Stimulated activated CD8-positive, alpha-beta memory T cell treated with anti-CD3 and anti-CD28 coated beads, Interleukin-15, amount 100 ng/mL, for 24 hours (primary cell): ENCODE measurements around the gene RPL22.

ENCODE experiments used
- DNase-seq: peaks from one replicate; pipeline ENCODE4 v3.0.0-alpha.2; 2020; ENCODE audit warnings: low read depth

The RPL22 gene

GRCh38 chr1:6151291-6151822 is 48.0 kb downstream of the RPL22 start:
- DNase-seq = no peak

DNA sequence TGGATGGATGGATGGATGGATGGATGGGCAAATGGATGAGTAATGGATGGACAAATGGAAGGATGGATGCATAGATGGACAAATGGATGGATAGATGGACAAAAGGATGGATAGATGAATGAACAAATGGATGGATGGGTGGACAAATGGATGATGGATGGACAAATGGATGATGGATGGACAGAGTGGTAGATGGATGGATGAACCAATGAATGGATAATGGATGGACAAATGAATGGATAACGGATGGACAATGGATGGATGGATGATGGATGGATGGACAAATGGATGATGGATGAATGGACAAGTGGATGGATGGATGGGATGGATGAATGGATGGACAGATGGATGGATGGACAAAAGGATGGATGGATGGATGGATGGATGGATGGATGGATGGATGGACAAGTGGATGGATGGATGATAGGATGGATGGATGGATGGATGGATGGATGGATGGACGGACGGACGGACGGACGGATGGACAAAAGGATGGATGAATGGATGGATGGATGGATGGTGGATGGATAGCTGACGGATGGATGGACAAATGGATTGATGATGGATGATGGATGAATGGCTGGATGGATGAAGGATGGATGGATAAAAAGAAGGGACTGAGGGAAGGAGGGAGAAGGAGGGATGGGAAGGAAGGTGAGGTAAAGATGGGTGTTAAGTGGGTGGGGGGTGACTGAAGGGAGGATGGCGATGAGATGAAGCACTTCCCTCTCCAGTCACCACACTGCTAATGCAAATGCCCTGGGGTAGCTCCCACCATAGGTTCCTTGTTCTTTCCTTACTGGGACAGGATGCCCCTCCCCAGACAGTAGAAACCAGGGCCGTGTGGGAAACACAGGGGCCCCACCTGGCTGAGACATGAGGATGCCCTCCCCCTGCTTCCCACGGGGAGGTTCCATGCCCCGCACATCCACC is 49.1 kb downstream of the RPL22 start:
- no peak for DNase-seq

GRCh38 chr1:6149597-6149996 is 49.8 kb downstream of the RPL22 start:
- DNase-seq = no peak

DNA sequence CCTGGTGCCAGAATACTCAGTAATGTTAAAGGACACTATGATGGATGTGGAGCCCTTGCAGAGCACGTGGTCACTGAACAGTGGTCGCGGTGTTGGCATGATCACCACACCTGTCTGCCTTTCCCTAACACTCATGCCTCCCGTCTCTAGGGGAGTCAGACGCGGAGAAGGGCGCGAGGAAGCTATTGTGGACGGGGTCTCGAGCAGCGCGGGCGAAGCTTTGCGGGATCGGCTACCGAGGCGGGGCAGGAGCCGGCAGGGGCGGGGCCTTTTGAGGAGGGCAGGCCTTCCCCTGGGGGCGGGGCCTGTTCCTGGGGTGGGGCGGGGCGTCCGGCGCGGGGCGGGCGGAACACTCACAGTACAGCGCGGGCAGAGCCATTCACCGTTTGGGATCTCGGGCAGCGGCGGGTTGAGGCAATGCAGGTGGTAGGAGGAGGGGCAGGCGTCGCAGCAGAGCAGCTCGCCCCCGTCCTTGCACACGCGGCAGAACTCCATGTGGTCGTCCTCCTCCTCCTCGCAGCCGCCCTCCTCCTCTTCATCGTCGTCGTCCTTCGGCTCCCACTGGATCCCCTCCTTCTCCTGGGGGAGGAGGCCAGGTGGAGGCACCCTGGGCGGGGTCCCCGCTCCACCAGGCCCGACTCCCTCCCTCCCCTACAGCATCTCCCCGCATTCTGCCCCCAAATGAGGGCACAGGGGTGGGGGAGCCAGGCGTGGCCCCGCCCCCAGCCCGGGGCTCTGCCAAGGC is 50.7 kb downstream of the RPL22 start:
- peak; percentile 52 for DNase-seq

- DNase-seq = no peak
Observed at GRCh38 chr1:6145864-6146410, 53.5 kb downstream of the RPL22 start.

DNA sequence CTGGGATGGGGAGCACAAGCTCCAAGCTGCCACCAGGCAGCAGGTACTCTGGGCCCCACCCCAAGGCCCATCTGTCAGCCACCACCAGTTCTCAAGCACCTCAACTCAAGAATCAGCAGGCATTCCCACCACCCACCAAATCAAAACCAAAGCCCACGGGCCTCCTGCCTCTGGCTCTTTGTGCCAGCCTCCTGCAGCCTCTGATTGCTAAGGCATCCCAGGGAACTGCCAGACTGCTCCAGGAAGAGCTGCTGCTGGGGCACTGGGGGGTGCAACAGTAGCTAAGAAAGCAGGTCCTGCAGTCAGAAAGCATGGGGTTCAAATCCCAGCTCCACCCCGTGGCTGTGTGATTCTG is 54.0 kb downstream of the RPL22 start:
- DNase-seq = no peak

DNA sequence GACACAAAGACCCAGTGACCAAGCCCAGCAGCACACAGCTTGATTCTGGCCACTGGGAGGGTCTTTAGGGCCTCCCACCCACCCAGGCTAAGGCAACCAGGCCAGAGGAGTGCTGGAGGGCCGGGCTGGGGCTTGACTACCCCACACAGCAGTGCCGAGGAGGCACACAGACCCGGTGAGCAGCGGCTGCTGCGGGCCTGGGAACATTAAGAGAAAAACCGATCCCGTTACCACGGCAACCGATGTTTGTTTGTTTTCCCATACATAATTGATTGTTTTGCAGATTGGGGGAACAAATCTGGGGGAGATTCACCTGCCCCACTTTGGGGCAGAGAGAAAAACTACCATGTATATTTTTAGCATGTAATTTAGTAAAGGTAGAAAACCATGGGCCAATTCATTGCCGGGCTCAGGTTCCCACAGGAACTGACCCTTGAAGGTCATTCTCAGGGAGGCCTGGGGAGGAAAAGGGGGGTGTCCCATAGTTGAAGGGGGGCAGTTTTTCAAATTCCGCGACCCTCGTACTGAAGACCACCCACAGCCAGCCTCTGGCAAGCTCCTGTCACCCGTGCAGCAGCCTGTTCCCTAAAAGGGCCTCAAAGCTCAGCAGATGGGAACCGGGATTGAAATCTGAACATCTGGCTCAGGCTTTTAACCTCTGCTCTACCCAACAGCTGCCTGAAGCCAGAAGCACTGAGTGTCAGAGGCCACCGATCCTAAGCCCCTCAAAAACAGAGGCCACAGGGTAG is 54.6 kb downstream of the RPL22 start:
- DNase-seq = no peak

DNA sequence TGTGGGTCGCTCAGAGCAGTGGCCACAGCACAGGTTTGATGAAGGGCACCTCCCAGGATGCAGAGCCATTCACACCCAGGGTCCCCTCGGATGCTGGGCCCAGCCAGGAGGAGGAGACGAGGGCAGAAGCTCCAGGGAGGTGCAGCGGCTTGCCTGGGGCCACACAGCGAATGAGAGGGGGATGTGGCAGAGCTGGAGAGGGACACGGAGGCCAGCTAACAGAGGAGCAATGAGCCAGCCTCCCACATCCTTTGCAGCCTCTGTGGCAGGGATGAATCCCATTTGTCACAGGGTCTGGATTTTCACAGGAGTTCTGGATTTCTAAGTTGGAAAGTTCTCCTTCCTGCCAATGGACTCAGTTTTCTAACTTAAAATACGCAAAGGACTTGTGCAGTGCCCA is 55.2 kb downstream of the RPL22 start:
- DNase-seq = no peak

- no peak for DNase-seq
Observed at GRCh38 chr1:6143395-6143794, 56.0 kb downstream of the RPL22 start.

GRCh38 chr1:6142734-6143133 is 56.7 kb downstream of the RPL22 start:
- no peak for DNase-seq

- DNase-seq = no peak
Observed at GRCh38 chr1:6142036-6142621, 57.3 kb downstream of the RPL22 start.

- DNase-seq = no peak
Observed at GRCh38 chr1:6141592-6141991, 57.8 kb downstream of the RPL22 start.

DNA sequence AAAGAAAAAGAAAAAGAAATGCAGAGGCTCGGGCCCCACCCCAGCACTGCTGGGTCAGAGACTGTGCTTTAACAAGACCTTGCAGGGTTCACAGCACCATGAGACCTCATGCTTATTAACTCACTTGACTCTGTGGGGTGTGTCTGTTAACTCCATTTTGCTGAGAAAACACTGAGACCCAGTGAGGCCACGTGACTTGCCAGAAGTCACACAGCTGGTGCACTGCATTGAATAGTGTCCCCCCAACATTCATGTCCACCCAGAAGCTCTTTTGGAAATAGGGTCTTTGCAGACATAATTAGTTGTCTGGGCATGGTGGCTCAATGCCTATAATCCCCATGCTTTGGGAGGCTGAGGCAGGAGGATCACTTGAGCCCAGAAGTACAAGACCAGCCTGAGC is 59.0 kb downstream of the RPL22 start:
- no peak for DNase-seq

- DNase-seq = no peak
Observed at GRCh38 chr1:6137758-6138157, 61.6 kb downstream of the RPL22 start.

- DNase-seq = no peak
Observed at GRCh38 chr1:6136516-6137220, 62.7 kb downstream of the RPL22 start.
